CD4-positive, alpha-beta T cell treated with Interferon gamma for 1 hour (primary cell): ENCODE data around the gene ZNF880.
"Not testable (repeated sequence)": the region's sequence is repeated elsewhere in the genome, so short reads cannot be mapped to it uniquely, and the experiment has no call there.

Source experiments
- DNase-seq: peaks from one replicate; pipeline ENCODE4 v3.0.0-alpha.2; 2020

Gene ZNF880

DNA sequence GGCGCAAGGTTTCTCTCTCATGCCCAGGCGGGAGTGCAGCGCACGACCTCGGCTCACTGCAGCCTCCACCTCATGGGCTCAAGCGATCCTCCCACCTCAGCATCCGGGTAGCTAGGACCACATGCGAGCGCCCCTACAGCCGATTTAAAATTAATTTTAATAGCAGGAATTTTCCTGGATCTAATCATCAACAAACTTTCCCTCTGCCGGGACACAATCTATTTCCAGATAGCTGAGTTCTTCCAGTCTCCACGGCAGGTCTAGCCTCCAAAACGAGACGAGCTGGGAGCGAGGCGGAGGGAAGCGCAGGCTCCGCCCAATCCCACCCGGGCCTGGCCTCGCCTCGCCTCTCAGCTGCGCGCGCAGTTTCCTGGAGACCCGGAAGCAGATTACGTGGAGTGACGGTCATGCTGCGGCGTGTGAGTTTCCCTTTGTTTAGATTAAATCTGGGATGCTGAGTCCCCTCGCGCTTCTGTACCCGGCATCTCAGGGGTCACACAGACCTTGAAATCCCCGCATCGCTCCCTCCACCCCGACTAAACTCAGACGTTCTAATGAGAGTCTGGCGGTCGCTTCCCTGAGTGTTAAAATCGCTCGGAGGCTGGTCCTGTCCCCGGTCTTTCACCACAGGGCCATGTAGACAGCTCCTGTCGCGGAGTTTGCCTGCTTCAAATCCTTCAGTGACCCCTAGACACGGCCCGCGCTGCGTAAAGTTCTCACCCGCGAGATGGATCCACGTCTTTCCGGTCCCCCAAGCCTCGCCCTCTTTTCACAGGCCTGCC is at the start of gene ZNF880:
Gene ZNF880, plus strand, starts transcription at position 365 of the 782 bp plus-strand sequence. Its CDS starts 43 bp downstream, at position 408.
- DNase-seq: peak; percentile 89

DNA sequence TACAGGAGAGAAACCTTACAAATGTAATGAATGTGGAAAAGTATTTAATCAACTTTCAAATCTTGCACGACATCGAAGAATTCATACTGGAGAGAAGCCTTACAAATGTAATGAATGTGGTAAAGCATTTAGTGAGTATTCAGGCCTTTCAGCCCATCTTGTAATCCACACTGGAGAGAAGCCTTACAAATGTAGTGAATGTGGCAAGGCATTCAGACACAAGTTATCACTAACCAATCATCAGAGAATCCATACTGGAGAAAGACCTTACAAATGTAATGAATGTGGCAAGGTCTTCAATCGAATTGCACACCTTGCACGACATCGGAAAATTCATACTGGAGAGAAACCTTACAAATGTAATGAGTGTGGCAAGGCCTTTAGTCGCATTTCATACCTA is 47.3 kb upstream of the ZNF880 start:
- no peak for DNase-seq

DNA sequence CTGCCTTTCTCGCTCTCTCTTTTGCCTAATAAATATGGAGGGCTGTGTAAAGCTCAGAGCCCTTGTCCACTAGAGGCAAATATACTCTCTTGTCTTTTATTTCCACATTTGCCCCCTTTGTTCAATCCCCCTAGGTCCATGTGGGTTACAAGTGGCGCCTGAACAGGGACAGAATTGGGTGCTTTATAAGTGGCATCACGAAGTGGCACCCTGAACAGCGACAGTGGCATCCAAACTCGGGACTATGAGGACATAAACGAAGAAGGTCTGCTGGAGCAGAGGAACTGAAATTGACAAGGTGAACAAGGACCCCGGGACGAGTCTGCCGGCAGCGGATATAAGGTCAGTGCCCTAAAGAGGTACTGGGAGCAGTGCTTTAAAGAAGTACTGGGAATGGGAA is 38.0 kb upstream of the ZNF880 start:
- no peak for DNase-seq

DNA sequence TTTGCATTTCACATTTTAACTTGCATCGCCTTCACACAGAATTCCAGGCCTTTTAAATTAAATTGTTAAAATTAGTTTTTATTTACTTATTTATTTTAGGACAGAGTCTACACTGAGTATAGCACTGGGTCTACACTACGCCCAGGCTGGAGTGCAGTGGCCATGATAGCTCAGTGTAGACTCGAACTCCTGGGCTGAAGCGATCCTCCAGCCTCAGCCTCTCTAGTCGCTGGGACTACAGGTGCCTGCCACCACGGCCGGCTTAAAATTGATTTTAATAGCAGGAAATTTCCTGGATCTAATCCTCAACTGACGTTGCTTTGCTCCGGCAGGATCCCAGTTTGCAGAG is 34.0 kb upstream of the ZNF880 start:
- DNase-seq: no peak

DNA sequence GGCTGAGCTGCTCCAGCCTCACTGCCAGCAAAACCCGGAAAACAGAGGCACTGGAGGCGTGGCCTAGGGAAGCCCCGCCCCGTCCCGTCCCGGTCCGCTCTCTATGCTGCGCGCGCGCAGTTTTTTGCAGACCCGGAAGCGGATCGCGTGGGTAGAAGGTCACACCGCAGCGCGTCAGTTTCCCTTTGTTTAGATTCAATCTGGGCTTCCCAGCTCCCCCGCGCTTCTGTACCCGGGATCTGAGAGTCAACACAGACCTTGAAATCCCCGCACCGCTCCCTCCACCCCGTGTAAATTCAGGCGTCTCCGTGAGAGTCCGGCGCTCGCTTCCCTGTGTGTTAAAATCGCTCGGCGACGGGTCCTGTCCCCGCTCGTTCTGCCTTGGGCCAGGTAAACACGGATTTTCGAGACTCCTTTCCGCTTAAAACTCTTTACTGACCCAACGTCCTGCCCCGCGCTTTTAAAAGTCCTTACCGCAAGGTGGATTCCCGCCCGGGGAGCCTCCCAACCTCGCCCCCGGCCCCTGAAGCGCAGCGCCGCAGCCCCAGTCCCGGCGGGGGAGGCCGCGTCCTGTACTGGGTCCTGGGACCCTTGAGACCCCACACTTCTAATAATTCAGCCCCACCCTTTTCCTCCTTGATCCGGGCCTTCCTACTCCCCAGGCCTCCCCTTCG is 33.5 kb upstream of the ZNF880 start, which contains the start of gene ZNF610:
Gene ZNF610, plus strand, starts transcription at position 127 of the 674 bp plus-strand sequence. CDS start 12,930 bp downstream, outside the sequence.
- DNase-seq: peak; percentile 84

DNA sequence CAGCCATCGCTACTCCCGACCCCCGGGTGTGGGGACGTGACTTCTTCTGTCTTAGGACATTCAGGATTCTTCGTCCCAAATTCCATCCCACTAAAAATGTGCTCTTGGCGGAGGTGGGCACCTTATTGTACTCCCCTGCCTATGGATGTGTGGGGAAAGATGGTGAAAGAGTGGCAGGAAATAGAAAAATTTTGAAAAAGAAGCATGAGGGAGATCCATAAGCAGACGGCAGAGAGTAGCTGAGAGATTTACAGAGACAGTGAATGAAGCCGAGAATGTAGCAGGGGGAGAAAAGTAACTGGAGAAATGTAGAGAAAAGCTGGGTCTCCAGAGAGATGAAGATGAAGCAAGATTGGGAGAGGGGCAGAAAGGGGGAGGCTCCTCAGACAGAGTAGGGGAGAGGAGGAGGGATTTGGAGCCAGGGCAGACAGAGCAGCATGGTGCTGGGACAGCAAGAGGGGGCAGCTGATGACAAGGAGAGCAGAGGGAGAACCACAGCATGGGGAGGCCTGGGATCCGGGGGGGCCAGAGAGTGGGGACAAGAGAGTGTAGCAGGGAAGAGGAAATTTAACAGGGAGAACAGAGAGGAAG is 32.8 kb upstream of the ZNF880 start:
- DNase-seq: no peak

DNA sequence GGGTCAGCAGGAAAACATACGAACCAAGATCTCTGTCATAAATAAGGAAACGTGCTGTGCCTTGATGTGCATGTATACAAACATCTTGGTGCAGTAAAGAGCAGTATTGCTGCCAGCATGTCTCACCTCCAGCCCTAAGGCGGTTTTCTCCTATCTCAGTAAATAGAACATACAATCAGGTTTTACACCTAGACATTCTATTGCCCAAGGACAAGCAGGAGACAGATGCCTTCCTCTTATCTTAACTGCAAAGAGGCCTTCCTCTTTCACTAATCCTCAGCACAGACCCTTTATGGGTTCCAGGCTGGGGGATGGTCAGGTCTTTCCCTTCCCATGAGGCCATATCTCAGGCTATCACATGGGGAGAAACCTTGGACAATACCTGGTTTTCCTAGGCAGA is 30.7 kb upstream of the ZNF880 start:
- not testable (repeated sequence) for DNase-seq

DNA sequence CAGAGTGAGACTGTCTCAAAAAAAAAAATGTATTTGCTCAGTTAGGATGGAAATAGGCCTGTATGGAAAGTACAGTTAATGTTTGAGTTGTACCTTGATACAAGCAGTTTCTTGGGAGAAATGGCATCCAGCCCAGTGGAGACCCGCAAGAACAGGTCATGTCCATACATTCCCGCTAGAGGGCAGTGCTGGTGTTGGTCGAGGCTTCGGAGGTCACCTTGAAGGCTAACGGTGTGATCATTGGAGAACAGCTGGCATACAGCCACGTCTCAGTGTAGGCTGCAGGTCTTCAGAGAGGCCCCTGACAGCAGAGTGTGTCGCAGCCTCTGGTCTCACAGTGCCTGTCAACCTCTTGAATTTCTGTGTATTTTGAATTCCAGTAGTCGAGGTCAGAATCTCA is 26.2 kb upstream of the ZNF880 start:
- peak; percentile 55 for DNase-seq

DNA sequence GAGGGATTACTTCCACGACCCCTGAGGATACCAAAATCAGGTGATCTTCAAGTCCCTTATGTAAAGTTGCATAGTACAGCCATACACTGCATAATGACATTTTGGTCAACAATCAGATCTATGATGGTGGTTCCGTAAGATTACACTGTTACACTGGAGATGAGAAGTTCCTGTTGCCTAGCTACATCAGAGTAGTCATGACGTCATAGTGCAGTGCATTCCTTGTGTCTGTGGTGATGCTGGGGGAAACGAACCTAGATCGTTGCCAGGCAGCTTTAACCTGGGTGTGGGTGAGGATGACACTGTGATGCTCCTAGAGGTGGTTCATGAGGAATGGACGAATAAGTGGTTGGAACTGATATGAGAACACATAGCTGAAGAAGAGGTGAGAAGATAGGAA is 24.6 kb upstream of the ZNF880 start:
- no peak for DNase-seq

DNA sequence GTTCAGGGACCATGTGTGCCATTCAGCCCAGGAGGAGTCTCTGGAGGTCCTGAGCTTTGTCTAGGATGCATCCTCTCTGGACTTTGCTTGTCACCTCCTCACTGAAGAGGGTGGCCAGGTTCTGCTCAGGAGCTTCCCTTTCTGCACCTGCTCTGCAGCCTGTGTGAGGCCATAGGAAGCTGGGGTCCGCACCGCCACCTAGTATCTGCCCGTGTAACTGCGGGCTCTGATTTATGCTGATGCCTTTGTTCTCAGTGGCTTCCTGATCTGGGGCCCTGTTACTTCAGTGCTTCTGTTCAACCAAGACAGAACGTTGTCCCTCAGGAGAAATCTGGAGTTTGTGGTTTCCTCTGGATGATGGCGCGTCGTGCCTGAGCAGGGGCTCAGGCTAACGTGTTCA is 18.2 kb upstream of the ZNF880 start:
- DNase-seq: no peak

DNA sequence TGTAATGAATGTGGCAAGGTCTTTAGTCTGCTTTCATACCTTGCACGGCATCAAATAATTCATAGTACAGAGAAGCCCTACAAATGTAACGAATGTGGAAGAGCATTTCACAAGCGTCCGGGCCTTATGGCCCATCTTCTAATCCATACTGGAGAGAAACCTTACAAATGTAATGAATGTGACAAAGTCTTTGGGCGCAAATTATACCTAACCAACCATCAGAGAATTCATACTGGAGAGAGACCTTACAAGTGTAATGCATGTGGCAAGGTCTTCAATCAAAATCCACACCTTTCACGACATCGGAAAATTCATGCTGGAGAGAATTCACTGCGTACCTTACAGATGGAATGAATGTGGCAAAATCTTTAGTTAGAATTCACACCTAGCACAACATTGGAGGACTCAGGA is 3.3 kb upstream of the ZNF880 start:
- DNase-seq: no peak

DNA sequence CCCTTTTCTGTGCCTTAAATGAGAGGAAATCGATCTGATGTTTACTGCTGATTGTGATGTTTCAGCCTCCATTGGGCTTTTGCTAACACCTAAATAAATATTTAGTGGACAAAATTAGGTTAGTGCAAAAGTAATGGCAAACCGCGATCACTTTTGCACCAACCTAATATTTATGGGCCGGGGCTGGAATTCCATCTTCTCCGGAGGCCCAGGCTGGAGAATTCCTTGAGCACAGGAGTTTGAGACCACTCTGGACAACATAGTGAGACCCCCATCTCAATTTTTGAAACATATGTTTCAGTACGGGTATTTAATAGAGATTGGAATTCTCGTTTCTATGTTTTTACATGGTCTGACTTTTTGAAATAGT is 603 bp downstream of the ZNF880 start:
- DNase-seq: no peak

DNA sequence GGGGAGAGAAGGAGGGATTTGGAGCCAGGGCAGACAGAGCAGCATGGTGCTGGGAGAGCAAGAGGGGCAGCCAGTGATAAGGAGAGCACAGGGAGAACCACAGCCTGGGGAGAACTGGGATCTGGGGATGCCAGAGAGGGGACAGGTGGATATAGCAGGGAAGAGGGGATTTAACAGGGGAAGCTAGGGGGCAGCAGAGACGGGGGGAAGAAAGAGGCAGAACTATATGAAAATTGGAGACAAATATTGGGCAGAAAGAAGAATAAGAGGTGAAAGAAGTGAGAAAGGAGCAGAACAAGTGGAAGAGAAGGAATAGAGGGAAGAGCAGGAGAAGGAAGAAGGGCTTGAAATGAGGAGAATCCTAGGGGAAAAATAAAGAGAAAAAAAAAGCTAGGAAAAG is 21.4 kb downstream of the ZNF880 start:
- DNase-seq: no peak

DNA sequence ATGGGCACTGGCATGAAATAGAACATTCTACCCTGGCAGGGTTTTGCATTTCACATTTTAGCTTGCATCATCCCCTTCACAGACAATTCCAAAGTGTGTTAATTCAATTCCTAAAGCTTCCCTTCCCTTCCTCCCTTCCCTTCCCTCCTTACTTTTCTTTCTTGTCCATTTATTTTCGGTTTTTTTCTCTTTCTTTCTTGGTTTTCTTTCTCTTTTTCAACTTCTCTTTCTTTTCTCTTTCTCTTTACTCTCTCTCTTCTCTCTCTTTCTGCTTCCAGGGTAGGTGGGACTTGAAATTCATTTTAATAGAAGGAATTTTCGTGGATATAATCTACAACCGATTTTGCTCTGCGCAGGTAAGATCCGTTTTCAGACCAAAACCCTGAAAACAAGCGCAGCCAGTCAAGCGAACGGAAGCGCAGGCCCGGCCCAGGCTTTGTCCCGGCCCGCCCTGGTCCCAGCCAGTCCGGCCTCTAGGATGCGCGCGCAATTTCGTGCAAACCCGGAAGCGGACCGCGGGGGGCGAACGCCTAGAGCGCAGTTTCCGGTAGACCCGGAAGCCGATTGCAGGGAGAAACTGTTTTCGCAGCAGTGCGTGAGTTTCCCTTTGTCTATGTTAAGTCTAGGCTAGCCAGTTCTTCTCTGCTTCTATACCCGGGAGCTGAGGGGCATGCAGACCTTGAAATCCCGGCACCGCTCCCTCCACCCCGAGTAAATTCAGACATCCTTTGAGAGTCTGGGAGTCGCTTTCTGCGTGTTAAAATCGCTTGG is 27.8 kb downstream of the ZNF880 start, which contains the start of gene ZNF528:
Gene ZNF528, plus strand, starts transcription at position 540 of the 771 bp plus-strand sequence. CDS start 4,165 bp downstream, outside the sequence.
- DNase-seq: peak; percentile 91

DNA sequence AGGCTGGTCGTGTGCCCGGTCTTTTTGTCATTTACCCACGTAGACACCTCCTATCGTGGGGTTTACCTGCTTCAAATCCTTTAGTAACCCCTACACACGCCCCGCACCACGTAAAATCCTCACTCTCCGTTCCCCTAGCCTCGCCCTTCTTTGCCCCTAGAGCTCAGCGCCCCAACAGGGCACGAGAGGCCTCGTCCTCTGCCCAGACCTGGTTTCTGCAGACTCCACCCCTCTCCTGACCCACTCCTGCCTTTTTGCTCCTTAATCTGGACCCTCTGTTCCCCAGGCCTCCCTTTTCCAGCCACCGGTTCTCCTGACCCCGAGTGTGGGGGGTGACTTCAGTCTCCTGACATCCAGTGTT is 28.3 kb downstream of the ZNF880 start:
- peak; percentile 10 for DNase-seq

DNA sequence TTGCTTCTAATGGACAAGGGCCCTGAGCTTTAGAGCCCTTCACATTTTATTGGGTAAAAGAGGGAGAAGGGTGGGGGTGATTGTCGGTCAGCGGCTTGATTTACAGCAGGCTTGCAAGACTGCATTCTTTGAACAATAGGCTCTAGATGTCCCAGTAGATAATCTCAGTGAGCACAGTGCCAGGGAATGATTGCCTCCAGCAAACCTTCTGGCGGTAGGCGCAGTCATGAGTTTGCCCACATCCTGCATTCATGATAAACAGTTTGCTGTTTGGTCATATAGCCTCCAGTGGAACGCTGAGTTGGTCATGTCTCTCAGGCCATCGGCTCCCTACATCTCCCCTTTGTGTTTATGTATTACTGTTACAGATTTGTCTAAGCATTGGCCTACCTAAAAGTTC is 40.6 kb downstream of the ZNF880 start:
- no peak for DNase-seq

DNA sequence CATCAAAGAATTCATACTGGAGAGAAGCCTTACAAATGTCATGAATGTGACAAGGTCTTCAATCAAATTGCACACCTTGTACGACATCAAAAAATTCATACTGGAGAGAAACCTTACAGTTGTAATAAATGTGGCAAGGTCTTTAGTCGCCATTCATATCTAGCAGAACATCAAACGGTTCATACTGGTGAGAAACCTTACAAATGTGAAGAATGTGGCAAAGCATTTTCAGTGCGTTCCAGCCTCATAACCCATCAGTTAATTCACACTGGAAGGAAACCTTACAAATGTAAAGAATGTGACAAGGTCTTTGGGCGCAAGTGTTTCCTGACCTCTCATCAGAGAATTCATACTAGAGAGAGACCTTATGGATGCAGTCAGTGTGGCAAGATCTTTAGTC is 46.0 kb downstream of the ZNF880 start:
- DNase-seq: no peak

DNA sequence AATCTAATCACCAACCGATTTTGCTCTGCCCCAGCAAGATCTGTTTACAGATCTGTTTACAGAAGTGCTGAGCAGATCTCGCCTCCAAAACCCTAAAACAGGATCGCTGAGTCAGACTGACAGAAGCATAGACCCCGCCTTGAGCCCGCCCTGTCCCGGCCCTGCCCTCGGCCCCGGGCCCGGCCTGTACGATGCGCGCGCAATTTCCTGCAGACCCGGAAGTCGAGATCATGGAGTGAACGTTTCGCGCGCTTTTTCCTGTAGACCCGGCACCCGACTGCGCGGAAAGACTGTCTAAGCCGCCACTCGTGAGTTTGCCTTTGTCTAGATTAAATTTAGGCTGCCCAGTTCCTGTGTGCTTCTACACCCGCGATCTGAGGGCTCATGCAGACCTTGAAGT is 59.2 kb downstream of the ZNF880 start, which contains the start of gene ZNF534:
Gene ZNF534, plus strand, starts transcription at position 212 of the 400 bp plus-strand sequence. CDS start 2,327 bp downstream, outside the sequence.
- DNase-seq: no peak
